22Rv1 (cell line): ENCODE results near the gene BSG.

Experiments
- CTCF ChIP-seq: fragments of 450-650 bp; IDR thresholded peaks from 2 replicates; pipeline ENCODE4 v1.5.1; 2017; ENCODE audit warnings: mild to moderate bottlenecking
- ZFX ChIP-seq: fragments of 450-650 bp; IDR thresholded peaks from 2 replicates; pipeline ENCODE4 v1.6.1; 2017; ENCODE audit warnings: antibody characterized with exemption, borderline replicate concordance

DNA sequence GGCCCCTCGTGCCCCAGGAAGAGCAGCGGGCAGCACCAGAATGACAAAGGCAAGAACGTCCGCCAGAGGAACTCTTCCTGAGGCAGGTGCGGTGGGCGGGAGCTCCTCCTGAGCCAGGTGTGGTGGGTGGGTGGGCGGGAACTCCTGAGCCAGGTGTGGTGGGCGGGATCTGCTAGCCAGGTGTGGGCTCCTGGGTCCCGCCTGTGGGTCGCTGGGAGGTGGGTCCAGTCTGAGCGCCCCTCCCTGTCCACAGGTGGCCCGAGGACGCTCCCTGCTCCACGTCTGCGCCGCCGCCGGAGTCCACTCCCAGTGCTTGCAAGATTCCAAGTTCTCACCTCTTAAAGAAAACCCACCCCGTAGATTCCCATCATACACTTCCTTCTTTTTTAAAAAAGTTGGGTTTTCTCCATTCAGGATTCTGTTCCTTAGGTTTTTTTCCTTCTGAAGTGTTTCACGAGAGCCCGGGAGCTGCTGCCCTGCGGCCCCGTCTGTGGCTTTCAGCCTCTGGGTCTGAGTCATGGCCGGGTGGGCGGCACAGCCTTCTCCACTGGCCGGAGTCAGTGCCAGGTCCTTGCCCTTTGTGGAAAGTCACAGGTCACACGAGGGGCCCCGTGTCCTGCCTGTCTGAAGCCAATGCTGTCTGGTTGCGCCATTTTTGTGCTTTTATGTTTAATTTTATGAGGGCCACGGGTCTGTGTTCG is 10.3 kb downstream of the BSG start:
- no peak for TF ChIP-seq CTCF
- TF ChIP-seq ZFX, result no peak
